Sciatic nerve (tissue), 2 donors: Measurements from ENCODE around the gene LDLR. TPM values are rescaled to one million over a fixed set of nuclear protein-coding genes. Genes with fewer than 3 reads are reported as not detected.
A peak's percentile ranks its signal among the peaks of the same experiment; 100 is the strongest.
"Not testable (repeated sequence)": the region's sequence is repeated elsewhere in the genome, so short reads cannot be mapped to it uniquely, and the experiment has no call there.

Experiments used
- ATAC-seq: fragments of 200-7000 bp; cut with Tn5 transposase; one replicate; pipeline ENCODE4 v1.9.1; 2020; ENCODE audit warnings: mild to moderate bottlenecking, moderate library complexity
- DNase-seq: peaks from one replicate; pipeline ENCODE4 v3.0.0-alpha.2; 2020; ENCODE audit warnings: low spot score
- intact Hi-C: fragments of 100-400 bp; cut with DNase I; formaldehyde crosslinking; loops from one replicate; pipeline ENCODE4 v1.14.2; 2022
- total RNA-seq: library from RNA; stranded (reverse); fragmentation: NEBNext Ultra II Directional; extraction: Animal tissue kit (Norgen Biotek cat#: 25700); gene quantifications from one replicate; pipeline ENCODE4 v1.2.1, GENCODE V29; 2021
- donor health status: DM: no; HTN: no; CAD: no.
- donor health status: DM: no; HTN: no; CAD: no.

LDLR gene
- total RNA-seq, 1 donor from 2014 or later = 155 TPM

GRCh38 chr19:11067356-11068113 is 21.7 kb upstream of the LDLR start:
- intact Hi-C loops = no loop called here
- ATAC-seq (no peak), DNase-seq (no peak)

- intact Hi-C loops = no loop called here
- ATAC-seq (no peak), DNase-seq (no peak)
These were observed 19.7 kb upstream of the LDLR start for GRCh38 chr19:11069561-11069960.

DNA sequence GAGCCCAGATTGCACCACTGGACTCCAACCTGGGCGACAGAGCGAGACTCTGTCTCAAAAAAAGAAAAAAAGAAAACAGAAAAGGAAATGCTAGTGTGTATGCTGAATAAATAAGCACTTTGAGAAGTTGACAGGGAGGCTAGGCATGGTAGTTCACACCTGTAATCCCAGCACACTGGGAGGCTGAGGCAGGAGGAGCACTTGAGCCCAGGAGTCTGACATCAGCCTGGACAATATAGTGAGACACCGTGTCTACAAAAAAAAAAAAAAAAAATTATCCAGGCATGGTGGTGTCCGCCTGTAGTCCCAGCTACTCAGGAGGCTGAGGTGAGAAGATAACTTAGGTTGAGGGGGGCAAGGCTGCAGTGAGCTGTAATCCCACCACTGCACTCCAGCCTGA is 19.1 kb upstream of the LDLR start:
- intact Hi-C loops = no loop called here
- DNase-seq (no peak), ATAC-seq (no peak)

DNA sequence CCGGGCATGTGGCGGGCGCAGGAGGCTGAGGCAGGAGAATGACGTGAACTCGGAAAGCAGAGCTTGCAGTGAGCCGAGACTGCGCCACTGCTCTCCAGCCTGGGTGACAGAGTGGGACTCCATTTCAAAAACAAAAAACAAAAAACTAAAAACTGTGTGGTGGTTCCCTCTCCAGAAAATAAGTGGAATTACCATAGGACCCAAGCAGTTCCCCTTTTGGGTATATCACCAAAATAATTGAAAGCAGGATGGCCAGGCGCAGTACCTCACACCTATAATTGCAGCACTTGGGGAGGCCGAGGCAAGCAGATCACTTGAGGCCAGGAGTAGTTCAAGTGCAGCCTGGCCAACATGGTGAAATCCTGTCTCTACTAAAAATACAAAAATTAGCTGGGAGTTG is 15.7 kb upstream of the LDLR start:
- intact Hi-C loops = no loop called here
- no peak for ATAC-seq

DNA sequence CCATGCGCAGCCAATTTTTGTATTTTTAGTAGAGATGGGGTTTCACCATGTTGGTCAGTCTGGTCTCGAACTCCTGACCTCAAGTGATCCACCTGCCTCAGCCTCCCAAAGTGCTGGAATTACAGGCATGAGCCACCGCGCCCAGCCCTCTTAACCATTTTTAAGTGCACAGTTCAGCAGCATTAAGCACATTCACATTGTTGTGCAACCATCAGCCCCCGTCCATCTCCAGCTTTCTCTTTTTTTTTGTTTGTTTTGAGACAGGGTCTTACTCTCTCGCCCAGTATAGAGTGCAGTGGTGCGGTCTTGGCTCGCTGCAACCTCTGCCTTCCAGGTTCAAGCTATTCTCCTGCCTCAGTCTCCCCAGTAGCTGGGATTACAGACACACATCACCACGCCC is 12.5 kb upstream of the LDLR start:
- intact Hi-C loops, DNase-seq, ATAC-seq: not testable (repeated sequence)

More for the DNA sequence above, 15.7 kb upstream of the LDLR start:
- DNase-seq = no peak

DNA sequence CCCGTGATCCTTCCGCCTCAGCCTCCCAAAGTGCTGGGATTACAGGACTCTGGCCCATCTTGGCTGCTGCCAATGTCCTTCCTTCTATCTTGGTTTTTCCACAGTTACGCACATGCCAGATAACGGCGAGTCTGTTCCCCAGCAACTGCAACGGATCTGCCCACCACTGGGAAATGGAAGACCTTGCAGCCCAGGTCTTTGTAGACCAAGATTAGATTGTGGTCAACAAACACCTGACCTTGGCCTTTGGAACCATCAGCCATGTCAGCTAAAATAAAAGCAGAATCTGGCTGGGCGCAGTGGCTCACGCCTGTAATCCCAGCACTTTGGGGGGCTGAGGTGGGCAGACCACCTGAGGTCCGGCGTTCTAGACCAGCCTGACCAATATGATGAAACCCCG is 10.4 kb upstream of the LDLR start:
- ATAC-seq = no peak
- no peak for DNase-seq
- intact Hi-C loops = no loop called here

- intact Hi-C loops = no loop called here
These were observed 9.3 kb upstream of the LDLR start for GRCh38 chr19:11079999-11080398.

DNA sequence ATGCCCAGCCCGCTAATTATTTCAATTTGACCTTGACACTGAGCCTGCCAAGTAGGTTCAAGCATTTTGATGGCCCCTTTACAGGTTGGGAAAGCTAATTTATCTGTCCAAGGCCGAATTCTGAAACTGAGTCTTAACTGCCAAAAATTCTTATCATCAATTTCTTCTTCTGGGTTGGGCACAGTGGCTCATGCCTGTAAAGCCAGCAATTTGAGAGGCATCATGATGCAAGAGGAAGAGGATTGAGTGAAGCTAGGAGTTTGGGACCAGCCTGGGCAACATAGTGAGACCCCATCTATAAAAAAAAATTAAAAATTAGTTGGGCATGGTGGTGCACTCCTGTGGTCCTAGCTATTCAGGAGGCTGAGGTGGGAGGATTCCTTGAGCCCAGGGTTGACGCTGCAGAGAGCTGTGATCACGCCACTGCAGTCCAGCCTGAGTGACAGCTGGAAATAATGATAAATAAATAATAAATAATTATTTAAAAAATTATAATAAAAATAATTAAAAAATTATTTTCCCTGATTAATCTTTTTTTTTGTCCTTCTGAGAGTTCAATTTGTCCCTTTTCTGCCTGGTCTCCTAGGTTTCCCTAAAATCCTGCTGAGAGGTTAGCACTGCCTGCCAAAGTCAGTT is 1.3 kb upstream of the LDLR start:
- DNase-seq (no peak), ATAC-seq (no peak)
- intact Hi-C loops = no loop called here

More at GRCh38 chr19:11079999-11080398, 9.3 kb upstream of the LDLR start:
- ATAC-seq = no peak
- no peak for DNase-seq

DNA sequence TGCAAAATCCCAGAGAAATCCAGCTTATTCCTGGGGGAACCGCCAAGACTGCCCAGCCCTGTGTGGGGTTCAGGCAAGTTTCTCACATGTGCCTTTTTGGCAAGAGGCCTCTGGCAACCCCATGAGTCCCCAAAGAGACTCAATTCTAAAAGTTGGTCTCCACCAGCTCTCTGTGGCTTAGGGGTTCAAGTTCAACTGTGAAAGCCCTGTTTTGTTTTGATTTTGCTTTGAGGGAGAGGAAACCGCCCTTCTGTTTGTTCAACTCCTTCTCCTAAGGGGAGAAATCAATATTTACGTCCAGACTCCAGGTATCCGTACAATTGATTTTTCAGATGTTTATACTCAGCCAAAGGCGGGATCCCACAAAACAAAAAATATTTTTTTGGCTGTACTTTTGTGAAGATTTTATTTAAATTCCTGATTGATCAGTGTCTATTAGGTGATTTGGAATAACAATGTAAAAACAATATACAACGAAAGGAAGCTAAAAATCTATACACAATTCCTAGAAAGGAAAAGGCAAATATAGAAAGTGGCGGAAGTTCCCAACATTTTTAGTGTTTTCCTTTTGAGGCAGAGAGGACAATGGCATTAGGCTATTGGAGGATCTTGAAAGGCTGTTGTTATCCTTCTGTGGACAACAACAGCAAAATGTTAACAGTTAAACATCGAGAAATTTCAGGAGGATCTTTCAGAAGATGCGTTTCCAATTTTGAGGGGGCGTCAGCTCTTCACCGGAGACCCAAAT is 583 bp upstream of the LDLR start:
- DNase-seq = no peak
- peak; percentile 10 for ATAC-seq
- intact Hi-C loops = no loop called here

GRCh38 chr19:11090014-11090263 is 676 bp downstream of the LDLR start:
- ATAC-seq, DNase-seq, intact Hi-C loops: not testable (repeated sequence)

DNA sequence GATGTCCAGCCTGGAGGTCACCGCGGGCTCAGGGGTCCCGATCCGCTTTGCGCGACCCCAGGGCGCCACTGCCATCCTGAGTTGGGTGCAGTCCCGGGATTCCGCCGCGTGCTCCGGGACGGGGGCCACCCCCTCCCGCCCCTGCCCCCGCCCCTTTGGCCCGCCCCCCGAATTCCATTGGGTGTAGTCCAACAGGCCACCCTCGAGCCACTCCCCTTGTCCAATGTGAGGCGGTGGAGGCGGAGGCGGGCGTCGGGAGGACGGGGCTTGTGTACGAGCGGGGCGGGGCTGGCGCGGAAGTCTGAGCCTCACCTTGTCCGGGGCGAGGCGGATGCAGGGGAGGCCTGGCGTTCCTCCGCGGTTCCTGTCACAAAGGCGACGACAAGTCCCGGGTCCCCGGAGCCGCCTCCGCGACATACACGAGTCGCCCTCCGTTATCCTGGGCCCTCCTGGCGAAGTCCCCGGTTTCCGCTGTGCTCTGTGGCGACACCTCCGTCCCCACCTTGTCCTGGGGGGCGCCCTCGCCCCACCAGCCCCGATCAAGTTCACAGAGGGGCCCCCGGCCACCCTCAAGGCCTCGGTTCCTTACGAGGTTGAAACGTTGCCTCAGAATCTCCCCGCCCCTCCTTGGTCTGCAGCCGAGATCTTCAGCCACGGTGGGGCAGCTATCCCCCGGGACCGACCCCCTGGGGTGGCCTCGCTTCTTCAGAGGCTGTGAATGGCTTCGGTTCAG is 1.2 kb downstream of the LDLR start:
- DNase-seq (peak; percentile 98), ATAC-seq (peak; percentile 91)
- intact Hi-C loops = no loop called here

DNA sequence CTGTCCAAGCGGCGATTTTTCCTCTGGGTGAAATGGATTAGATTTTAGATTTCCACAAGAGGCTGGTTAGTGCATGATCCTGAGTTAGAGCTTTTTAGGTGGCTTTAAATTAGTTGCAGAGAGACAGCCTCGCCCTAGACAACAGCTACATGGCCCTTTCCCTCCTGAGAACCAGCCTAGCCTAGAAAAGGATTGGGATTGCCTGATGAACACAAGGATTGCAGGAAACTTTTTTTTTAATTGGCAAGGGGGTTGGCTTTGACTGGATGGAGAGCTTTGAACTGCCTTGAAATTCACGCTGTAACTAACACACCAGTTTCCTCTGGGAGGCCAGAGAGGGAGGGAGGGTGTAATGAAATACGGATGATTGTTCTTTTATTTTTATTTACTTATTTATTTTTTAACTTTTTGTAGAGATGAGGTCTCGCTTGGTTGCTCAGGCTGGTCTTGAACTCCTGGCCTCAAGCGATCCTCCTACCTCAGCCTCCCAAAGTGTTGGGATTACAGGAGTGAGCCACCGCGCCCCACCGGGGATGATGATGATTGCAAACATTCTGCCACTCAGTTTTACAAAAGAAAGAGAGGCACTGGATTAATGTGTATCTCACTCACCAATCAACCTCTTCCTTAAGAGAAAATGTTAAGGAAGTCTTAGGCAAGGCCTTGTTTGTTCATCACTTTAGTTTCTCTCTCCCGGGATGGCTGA is 1.9 kb downstream of the LDLR start:
- intact Hi-C loops = no loop called here
- ATAC-seq (no peak), DNase-seq (no peak)

GRCh38 chr19:11091703-11092153 is 2.5 kb downstream of the LDLR start:
- ATAC-seq = peak; percentile 39
- intact Hi-C loops = no loop called here

GRCh38 chr19:11092181-11092538 is 2.9 kb downstream of the LDLR start:
- ATAC-seq (no peak), DNase-seq (no peak)
- intact Hi-C loops = no loop called here

More at GRCh38 chr19:11091703-11092153, 2.5 kb downstream of the LDLR start:
- DNase-seq = no peak

DNA sequence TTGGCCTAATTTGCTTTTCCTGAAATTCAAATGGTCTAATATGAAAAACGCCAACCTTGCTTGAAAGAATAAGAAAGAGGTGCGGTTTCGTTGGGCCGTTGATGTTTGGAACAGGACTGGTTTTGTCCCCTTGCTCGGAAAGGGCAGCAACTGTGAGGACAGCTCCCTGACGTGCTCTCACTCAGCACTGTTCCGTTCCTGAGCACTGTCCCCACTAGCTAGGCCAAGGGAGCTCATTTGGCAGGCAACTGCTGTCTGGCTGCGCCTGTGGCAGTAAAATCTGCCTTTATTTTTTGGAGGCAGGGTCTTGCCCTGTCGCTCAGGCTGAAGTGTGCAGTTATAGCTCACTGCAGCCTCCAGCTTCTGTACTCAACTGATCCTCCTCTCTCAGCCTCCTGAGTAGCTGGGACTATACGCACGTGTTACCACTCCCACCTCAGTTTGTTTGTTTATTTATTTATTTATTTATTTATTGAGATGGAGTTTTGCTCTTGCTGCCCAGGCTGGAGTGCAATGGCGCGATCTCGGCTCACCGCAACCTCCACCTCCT is 4.5 kb downstream of the LDLR start:
- DNase-seq (no peak), ATAC-seq (no peak)
- intact Hi-C loops = no loop called here

- DNase-seq (no peak), ATAC-seq (no peak)
- intact Hi-C loops = no loop called here
These were observed 5.2 kb downstream of the LDLR start for GRCh38 chr19:11094520-11094894.

DNA sequence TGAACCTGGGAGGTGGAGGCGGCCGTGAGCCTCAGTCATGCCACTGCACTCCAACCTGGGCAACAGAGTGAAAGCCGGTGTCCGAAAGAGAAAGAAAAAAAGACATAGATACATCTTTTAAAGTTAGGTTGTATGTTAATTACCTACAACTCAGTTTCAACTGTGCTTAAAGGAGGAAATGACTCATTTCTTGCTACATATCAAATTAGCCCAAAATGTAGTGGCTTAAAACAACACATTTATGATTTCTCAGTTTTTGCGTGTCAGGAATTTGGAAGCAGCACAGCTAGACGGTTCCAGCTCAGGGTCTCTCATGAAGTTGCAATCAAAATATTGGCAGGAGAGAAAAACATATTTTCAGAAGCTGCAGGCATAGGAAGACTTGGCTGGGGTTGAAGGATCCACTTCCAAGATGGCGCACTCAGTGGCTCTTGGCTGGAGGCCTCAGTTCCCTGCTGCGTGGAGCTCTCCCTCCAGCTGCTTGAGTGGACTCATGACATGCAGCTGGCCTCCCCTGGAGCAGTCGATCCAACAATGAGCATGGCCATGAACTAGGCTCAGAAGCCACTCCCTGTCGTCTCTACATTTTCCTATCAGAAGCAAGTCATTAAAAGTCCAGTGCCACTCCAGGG is 7.1 kb downstream of the LDLR start:
- no peak for DNase-seq
- ATAC-seq = peak; percentile 42
- intact Hi-C loops = no loop called here

DNA sequence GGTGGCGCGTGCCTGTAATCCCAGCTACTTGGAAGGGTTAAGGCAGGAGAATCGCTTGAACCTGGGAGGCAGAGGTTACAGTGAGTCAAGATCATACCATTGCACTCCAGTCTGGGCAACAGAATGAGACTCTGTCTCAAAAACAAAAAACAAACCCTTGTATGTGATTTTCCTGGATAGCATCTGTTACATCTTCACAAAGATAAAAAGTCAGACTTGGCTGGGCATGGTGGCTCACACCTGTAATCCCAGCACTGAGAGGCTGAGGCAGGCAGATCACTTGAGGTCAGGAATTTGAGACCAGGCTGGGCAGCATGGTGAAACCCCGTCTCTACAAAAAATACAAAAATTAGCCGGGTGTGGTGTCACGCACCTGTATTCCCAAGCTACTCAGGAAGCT is 8.1 kb downstream of the LDLR start:
- intact Hi-C loops, ATAC-seq, DNase-seq: not testable (repeated sequence)
